HTERT RPE-1 (cell line): ENCODE data around the gene PLEKHA4.
"Not testable (repeated sequence)": the region's sequence is repeated elsewhere in the genome, so short reads cannot be mapped to it uniquely, and the experiment has no call there.

Experiments used
- in situ Hi-C: fragments of 300-500 bp; cut with MboI; formaldehyde crosslinking; loops from 4 replicates; pipeline ENCODE4 v1.14.3; 2020; ENCODE audit warnings: low sequenced_read_pairs

PLEKHA4 gene

GRCh38 chr19:48866692-48867091, 1.7 kb downstream of the PLEKHA4 start:
- in situ Hi-C loops, result no loop called here

- in situ Hi-C loops, result no loop called here
Measured at GRCh38 chr19:48862827-48863226, 5.6 kb downstream of the PLEKHA4 start.

- in situ Hi-C loops, result no loop called here
Measured at GRCh38 chr19:48861313-48861712, 7.1 kb downstream of the PLEKHA4 start.

GRCh38 chr19:48859711-48860572, 8.5 kb downstream of the PLEKHA4 start:
- in situ Hi-C loops, result no loop called here

DNA sequence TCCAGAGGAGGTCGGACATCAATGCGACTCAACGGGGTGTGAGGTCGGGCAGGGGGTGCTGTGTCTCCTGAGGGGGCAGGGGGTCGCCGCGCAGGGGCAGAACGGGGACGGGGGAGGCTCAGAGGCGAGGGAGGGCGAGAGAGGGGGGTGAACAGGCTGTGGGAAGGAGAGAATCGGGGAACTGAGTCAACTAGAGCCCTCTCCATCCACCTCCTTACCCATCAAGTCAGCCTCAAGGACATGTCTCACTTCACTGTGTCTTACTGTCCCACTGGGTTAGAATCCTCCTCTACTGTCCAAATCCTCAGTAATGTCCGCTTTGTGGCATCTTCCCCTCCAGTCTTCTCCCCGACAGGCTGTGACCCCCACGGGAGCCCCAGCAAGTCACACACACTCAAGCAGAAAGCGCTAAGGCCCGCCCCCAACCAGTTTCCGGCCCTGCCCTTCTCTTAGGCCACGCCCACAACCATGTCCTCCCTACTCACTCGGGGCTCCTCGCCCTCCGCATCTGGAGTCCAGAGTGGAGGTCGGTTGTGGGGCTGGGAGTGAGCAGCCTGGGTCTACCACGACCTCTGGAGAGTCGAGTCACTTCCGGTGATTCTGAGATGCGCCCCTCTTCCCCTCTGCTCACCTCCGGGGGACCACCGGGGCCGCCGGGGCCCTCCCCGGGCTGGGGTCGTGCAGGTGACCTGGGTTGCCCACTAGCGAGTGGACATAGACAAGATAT, 9.3 kb downstream of the PLEKHA4 start:
- in situ Hi-C loops, result no loop called here

DNA sequence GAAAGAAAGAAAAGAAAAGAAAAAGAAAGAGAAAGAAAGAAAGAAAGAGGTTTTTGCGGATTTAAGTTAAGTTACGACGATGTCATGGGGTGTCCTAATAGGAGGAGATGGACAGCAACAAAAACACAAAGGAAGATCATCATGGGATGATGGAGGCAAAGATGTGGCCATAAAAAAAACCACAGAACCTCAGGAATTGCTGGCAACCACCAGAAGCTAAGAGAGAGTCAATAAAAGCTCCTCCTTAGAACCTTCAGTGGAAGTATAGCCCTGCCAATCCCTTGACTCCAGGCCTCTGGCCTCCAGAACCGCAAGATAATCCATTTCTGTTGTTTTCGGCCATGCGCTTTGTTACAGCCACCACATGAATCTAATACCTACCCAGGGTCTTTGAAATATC, 11.5 kb downstream of the PLEKHA4 start:
- in situ Hi-C loops, result no loop called here

DNA sequence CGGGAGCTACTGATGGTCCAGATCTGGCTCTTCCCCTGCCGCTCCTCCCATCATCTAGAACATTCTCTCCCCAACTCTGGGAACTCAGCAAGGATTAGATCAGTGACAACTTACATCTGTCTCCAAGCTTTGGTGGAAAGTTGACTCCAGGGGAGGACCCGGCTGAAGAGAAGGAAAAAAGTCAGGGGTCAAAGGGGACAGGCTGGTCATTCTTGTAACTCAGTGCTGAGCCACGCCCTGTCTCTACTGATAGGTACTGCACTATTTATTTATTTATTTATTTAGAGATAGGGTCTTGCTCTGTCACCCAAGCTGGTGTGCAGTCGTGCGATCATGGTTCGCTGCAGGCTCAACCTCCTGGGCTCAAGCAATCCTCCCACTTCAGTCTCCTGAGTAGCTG, 14.3 kb downstream of the PLEKHA4 start:
- in situ Hi-C loops, result no loop called here

DNA sequence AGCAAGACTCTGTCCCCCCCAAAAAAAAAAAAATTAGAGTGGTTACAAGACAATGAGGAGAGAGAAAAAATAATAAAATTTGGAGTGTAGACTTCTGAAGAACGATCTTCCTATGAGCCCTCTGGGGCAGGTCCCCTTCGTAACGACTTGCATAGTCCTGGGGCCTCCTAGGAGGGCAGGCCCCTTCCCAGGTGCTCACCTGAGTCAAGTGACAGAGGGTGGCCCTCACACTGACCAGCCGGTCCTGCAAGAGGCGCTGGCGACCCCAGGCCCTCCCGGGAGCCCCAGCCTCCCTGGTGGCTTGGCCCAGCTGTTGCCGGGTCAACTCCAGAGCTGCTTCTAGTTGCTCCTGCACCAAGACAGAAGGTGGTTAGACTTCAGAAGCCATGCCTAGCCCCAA, 14.9 kb downstream of the PLEKHA4 start:
- in situ Hi-C loops, result no loop called here

DNA sequence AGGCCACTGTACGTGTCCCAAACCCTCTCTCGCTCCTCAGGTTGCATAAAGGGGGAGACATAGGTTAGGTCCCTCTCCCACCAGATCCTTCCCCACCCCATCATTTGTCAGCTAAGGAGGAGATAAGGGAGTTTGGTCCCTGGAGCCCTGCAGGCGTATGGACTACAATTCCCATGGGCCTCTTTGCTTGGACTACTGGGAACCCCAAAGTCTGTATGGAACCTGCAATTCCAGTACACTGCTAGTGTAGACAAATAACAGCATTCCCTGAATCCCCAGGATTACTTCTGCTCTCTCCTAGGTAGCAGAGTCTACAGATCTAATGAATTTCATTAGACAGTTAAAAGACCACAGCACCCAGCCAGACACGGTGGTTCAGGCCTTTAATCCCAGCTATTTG, 16.1 kb downstream of the PLEKHA4 start:
- in situ Hi-C loops, result no loop called here

- in situ Hi-C loops, result not testable (repeated sequence)
Measured at GRCh38 chr19:48846659-48847058, 21.8 kb downstream of the PLEKHA4 start.

DNA sequence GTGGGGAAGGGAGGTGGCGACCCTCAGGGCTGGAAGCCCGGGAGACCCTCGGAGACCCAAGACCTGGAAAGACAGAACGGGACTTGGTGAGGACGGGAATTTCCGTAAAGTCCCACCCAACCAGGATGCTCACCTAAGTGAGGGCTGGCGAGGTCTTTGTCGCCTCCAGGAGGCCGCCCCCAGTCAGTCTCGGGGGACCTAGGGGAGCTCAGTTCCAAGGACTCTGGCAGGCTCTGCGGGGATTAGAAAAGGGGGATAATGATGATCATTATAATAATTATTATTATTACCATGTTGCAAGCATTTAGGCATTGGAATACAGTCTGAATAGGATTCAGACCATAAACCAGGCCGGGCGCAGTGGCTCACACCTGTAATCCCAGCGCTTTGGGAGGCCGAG, 23.0 kb downstream of the PLEKHA4 start:
- in situ Hi-C loops, result no loop called here

DNA sequence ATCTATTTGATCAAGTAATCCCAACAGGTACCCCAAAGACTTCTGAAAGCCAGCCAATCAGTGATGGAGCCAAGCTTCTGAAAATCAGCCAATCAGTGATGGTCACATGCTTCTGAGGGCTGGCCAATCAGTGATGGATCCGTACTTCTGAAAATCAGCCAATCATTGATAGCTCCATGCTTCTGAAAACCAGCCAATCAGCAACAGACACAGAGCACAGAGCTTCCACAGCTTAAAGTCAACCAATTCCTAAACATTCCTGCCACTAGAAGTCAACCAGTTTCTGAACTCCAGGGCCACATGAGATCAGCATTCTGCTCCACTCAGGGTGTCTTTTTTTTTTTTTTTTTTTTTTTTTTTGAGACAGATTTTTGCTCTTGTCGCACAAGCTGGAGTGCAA, 23.9 kb downstream of the PLEKHA4 start:
- in situ Hi-C loops, result no loop called here

GRCh38 chr19:48842789-48843162, 25.6 kb downstream of the PLEKHA4 start:
- in situ Hi-C loops, result no loop called here

DNA sequence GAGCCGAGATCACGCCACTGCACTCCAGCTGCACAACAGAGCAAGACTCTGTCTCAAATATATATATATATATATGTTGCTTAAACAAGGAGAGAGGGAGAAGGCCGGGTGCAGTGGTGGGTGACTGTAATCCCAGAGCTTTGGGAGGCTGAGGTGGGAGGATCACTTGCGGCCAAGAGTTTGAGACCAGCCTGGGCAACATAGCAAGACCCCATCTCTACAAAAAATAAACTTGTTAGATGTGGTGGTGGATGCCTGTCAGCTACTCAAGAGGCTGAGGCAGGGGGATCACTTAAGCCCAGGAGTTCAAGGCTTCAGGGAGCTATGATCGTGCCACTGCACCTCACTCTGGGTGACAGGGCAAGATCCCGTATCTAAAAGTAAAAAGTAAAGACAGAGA, 26.8 kb downstream of the PLEKHA4 start:
- in situ Hi-C loops, result no loop called here

DNA sequence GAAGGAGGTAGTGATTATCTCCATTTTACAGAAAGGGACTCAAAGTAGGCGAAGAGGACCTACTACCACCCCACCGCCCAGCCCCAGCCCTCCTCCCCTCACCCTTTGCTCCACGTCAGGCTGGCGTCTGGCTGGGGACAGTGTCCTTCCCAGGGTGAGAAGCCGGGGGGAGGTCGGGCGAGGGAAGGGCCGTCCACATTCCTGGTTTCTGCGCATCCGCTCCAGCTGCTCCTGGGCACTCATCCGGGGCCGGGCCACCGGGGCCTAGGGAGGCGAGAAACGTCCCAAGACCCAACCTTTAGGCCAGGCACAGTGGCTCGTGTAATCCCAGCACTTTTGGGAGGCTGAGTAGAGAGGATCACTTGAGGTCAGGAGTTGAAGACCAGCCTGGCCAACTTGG, 27.4 kb downstream of the PLEKHA4 start:
- in situ Hi-C loops, result no loop called here

DNA sequence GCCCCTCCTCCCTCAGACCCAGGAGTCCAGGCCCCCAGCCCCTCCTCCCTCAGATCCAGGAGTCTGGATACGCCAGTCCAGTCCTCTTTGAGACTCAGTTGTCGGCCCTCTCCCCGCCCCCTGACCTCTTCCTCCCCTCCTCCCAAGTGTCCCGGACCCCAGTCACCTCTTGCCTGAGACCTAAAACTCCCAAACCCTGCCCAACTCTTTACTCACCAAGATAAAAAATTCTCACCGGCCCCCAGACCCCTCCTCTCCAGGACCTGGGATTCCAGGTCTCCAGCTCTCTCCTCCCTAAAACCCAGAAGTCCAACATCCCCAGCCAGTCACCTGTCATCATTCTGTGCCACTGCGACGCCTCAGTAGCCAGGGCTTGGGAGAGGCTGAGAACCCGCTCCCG, 30.7 kb downstream of the PLEKHA4 start:
- in situ Hi-C loops, result no loop called here

DNA sequence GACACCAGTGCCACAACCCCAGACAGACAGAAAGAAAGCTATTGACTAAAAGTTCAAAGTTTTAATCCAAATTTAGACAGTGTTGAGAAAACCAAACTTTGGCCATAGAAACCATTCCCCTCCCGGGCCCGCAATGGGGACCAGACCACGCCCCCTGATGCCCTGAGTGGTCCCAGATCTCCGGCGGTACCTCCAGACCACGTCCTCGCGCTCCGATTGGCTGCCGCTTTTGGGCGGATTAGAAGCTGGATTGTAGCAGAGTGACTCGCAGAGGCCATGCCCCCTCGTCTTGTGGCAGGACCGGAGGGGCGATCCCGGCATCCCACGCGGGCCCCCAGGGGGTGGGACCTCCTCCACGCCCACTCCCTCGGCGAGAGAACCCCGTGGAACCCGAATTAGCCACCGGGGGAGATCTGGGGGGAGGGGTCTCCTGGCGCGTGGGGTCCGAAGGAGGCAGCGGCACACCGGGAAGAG, 31.3 kb downstream of the PLEKHA4 start:
- in situ Hi-C loops, result no loop called here

DNA sequence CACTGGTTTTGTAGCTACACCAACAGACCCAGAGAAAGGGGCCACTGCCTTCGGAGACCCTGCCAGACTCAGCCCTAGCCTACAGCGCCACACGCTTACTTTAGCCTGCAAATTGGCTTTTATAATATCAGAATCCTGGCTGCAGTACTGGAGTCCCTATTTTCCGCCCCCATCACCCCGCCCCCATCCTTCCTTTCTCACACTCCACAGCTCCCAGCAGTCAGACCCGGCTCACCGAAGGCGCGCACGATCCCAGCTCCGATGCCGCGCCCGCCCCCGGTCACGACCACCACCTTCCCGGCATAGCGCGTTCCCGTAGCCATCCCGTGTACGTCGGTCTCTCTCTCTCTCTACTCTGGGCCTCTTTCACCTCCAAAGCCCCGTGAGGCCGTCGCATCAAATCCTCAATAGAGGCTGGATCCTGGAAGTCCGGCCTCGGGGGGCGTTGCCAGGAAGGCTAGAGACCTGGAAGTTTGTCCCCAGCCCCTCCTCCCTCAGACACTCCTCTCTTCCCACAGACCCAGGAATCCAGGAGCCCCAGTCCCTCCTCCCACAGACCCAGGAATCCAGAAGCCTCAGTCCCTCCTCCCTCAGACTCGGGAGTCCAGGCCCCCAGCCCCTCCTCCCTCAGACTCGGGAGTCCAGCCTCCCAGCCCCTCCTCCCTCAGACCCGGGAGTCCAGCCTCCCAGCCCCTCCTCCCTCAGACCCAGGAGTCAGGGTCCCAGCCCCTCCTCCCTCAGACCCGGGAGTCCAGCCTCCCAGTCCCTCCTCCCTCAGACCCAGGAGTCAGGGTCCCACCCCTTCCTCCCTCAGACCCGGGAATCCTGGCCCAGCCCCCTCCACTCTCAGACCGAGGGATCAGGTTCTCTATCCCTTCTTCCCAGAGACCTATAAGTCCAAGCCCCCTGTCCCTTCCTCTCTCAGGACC, 32.1 kb downstream of the PLEKHA4 start, which contains the start of gene HSD17B14:
HSD17B14 (minus strand) TSS at position 403 of the 929 bp plus-strand sequence; CDS start at position 323, 80 bp downstream.
- in situ Hi-C loops, result no loop called here

DNA sequence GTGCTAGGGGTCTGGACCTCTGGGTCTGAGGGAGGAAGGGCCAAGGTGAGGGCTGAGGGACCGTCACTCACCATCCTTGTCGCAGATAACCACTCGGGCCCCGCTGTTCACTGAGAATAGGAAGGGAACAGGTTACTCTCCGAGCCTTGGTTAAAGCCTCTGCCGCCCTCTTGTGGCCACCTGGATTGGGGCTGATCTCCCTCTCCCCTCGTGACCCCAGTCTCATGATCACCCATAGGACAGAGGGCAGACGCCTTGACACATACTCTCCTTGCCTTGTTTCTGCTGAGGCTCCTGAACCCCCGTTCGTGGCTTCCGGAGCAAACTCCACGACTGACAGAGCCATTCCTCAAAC, 32.7 kb downstream of the PLEKHA4 start:
- in situ Hi-C loops, result no loop called here

- in situ Hi-C loops, result no loop called here
Measured at GRCh38 chr19:48833977-48834376, 34.4 kb downstream of the PLEKHA4 start.

- in situ Hi-C loops, result no loop called here
Measured at GRCh38 chr19:48833049-48833448, 35.4 kb downstream of the PLEKHA4 start.
